Adipocyte (in vitro differentiated cells): ENCODE measurements around the gene CRTC2.

Experiments used
- DNase-seq: peaks from one replicate; pipeline ENCODE4 v3.0.0-alpha.2; 2015; ENCODE audit warnings: low read depth
- H3K27me3 ChIP-seq: replicated peaks from 2 replicates; pipeline ENCODE4 v1.7.0; 2013; ENCODE audit warnings: mild to moderate bottlenecking, low read length, moderate library complexity; ENCODE audit not compliant: control insufficient read depth, insufficient read depth
- H3K36me3 ChIP-seq: 2 replicates; pipeline ENCODE4 v1.7.0; 2013; ENCODE audit warnings: low read length, mild to moderate bottlenecking, moderate library complexity; ENCODE audit not compliant: control insufficient read depth, insufficient read depth, severe bottlenecking
- H3K4me1 ChIP-seq: 2 replicates; pipeline ENCODE4 v1.7.0; 2013; ENCODE audit warnings: mild to moderate bottlenecking, low read length, moderate library complexity; ENCODE audit not compliant: control insufficient read depth, insufficient read depth
- H3K4me3 ChIP-seq: 2 replicates; pipeline ENCODE4 v1.7.0; 2013; ENCODE audit warnings: mild to moderate bottlenecking, low read length, moderate library complexity
- H3K9ac ChIP-seq: 2 replicates; pipeline ENCODE4 v1.7.0; 2013; ENCODE audit warnings: mild to moderate bottlenecking, low read length, moderate library complexity
- H3K9me3 ChIP-seq: 2 replicates; pipeline ENCODE4 v1.7.0; 2013; ENCODE audit warnings: mild to moderate bottlenecking, low read length, moderate library complexity; ENCODE audit not compliant: control insufficient read depth

The CRTC2 gene

DNA sequence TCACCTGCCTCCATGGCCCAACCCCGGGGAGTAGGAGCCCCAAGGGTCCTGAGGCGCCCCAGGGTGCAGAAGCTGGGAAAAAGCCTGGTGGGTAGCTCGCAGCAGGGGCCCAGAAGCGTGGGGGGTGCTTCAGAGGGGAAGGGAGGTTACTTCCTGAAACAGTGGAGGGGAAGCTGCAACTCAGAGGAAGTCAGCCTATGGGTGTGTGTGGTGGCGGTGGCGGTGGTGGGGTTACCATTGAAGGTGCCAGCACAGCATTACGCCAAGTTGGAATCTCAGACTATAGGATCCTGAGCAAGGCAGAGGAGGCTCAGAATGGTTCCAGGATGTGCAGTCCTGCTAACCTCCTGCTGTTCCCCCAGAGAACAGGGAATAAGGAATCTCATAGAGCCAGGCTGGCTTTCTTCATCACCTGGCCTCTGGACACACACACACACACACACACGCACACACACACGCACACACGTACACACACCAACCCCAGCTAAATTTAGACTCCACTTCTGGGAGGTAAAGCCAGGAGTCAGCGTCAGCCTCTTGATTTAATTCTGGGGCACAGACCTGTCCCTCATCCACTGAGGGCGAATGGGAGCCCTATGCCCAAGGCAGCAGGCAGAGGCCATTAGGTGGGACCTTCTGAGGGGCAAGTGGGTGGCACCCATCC is 13.1 kb downstream of the CRTC2 start:
- peaks cover 38% of the 10 kb centered on the region for H3K36me3 ChIP-seq
- H3K4me3 ChIP-seq: peak overlapping the region; percentile 84
- H3K27me3 ChIP-seq: no peaks in the 10 kb centered on the region
- H3K9ac ChIP-seq: peak overlapping the region; percentile 88
- no peaks in the 10 kb centered on the region for H3K9me3 ChIP-seq
- H3K4me1 ChIP-seq: peaks cover 22% of the 10 kb centered on the region
- peak; percentile 47 for DNase-seq

DNA sequence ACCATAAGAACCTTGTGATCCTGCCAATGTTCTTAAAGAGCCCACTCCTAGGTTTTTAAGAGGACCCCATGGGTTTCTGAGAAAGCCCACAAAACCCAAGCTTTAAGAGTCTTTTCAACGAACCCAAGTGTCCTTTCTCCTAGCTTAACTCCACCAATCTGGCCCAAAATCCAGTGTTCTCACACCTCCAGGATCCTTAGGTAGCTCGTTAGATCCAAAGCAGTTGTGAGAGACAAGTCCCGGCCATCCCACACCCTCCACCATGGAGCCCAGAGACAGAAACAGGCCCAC is 13.6 kb downstream of the CRTC2 start:
- Histone ChIP-seq H3K4me3 (peak overlapping the region; percentile 84), H3K36me3 (peaks cover 39% of the 10 kb centered on the region)
- no peak for DNase-seq

DNA sequence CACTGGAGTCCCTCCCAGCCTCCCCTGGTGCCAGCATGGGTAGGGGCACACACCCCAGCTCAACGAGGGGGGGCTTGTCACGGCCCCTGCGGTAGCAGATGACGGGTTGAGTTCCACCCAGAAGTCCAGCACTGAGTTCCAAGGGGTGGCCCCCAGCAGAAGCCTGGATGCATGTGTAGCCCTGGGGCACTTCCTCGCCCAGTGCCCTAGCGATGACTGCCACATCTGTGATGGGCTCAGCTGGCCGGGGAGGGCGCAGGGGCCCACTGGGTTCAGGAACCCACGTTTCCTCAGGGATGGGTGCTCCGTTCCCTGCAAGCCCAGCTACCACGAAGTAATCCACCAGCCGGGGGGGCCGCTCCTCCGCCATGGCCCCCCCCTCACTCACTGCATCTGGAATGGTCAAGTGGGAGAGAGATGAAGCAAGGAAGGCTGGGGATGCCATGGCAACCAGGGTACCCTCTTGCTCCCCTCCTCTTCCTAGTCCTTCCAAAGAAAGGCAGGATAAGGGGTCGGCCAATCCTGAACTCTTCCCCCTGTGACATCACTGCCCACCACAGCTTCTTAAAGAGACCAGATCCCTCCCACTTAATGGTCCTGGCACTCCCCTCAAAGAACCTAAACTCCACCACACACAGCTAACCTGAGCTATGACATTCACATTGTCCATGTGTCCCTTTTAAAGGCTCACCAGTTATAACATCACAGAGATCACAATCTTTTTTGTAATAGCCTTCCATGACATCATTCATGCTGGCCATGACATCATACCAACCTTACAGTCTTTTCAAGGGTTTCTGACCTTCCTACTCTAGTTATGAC is 14.2 kb downstream of the CRTC2 start:
- Histone ChIP-seq H3K36me3 (peaks cover 40% of the 10 kb centered on the region), H3K4me3 (no peak overlapping the region), H3K9ac (no peak overlapping the region), H3K27me3 (no peaks in the 10 kb centered on the region), H3K4me1 (peaks cover 22% of the 10 kb centered on the region), H3K9me3 (no peaks in the 10 kb centered on the region)
- DNase-seq: peak; percentile 8

More for the DNA sequence above, 13.6 kb downstream of the CRTC2 start:
- H3K9ac ChIP-seq: peak overlapping the region; percentile 88
- H3K27me3 ChIP-seq: no peaks in the 10 kb centered on the region
- H3K4me1 ChIP-seq: peaks cover 22% of the 10 kb centered on the region
- no peaks in the 10 kb centered on the region for H3K9me3 ChIP-seq

DNA sequence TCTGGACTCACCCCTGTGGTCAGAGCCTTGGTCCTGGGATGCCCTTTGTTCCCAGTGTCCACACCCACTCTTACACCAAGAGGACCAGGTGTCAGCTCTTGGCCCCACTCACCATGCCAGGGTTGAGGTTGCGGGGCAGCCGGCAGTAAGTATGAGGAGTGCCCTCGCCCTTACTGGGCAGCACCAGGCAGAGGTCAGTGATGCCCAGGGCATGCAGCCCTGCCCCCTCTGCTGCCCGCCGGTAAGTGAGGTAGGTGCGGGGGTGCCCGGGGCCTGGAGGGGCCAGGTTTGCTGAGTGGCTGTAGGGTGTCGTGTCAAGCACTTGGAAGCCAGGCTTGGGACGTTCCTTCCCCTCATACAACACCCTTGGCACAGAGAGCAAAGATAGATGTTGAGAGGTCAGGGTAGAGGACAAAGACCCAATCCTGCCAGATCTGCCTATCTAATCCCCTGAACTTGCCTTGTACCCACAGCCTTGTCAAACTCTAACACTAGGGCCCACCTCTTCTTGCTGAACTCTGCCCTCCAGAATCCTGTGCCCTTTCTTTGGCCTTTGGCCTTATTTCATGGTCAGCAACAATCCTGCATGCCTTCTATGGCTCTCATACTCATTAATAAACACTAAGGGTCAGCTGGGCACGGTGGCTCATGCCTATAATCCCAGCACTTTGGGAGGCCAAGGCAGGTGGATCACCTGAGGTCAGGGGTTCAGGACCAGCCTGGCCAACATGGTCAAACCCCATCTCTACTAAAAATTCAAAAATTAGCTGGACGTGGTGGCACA is 15.5 kb downstream of the CRTC2 start:
- no peak overlapping the region for H3K4me3 ChIP-seq
- H3K9me3 ChIP-seq: no peaks in the 10 kb centered on the region
- no peak overlapping the region for H3K9ac ChIP-seq
- H3K36me3 ChIP-seq: peaks cover 27% of the 10 kb centered on the region
- DNase-seq: no peak
- H3K27me3 ChIP-seq: no peaks in the 10 kb centered on the region
- peaks cover 22% of the 10 kb centered on the region for H3K4me1 ChIP-seq

DNA sequence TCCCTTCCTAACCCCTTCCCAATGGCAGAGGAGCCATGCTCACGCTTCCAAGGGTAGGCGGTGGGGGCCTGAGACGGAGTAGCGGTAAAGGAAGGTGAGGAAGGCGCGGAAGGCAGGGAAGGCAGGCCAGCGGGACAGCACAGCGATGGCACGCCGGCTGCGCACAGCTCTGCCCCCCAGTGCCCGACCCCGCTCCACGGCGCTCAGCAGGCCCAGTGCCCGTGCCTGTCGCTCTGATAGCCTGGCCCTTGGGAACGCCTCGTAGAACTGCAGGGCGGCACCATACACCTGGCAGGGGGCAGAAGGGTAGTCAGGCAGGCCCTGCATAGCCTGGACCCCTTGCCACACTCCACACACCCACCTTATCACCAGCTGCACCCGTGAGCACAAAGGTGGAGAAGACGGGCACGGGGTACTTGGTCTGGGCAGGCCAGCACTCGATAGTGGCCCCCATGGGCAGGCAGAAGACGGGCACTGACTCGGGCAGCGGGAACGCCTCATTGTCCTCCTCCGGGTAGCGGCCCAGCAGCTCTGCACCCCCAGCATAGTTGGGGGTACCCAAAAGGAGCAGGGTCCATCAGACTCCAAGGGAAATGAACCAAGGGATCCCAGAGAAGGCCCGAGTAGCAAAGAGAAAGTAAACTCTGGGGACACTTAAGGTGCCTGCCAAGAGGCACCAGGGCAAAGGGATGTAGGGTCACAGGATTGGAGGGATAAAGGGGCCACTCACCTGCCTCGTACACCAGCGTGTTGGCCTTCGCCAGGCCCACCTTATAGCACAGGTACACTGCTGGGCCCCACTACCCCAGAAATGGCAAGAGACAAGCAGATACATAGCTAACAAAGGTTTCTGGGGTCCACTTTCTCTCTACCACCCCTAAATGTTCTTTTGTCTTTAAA is 16.3 kb downstream of the CRTC2 start:
- DNase-seq: no peak
- Histone ChIP-seq H3K4me3 (no peak overlapping the region), H3K4me1 (peaks cover 20% of the 10 kb centered on the region), H3K9me3 (no peaks in the 10 kb centered on the region), H3K9ac (no peak overlapping the region), H3K27me3 (no peaks in the 10 kb centered on the region), H3K36me3 (peaks cover 32% of the 10 kb centered on the region)

DNA sequence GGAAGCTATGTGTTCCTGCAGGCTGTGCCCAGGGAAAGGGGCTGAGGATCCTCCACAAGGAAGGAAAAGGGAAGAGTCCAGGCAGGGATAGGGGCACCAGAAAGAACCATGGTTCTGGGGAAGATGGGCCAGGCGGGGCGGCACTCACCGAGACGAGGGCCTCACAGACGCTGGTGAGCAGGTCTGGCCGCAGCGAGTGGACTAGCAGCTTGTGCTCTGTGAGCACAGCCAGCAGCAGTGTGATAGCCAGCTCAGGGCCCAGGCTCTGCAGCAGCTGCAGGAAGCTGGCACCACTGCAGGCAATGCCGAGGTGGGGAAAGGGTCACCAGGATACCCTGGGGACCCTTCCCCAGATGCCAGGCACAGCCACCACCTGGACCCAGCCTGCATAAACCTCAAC is 17.7 kb downstream of the CRTC2 start:
- no peaks in the 10 kb centered on the region for H3K9me3 ChIP-seq
- DNase-seq: no peak
- no peak overlapping the region for H3K9ac ChIP-seq
- H3K27me3 ChIP-seq: no peaks in the 10 kb centered on the region
- no peak overlapping the region for H3K4me3 ChIP-seq
- H3K4me1 ChIP-seq: peaks cover 16% of the 10 kb centered on the region
- H3K36me3 ChIP-seq: peaks cover 44% of the 10 kb centered on the region

DNA sequence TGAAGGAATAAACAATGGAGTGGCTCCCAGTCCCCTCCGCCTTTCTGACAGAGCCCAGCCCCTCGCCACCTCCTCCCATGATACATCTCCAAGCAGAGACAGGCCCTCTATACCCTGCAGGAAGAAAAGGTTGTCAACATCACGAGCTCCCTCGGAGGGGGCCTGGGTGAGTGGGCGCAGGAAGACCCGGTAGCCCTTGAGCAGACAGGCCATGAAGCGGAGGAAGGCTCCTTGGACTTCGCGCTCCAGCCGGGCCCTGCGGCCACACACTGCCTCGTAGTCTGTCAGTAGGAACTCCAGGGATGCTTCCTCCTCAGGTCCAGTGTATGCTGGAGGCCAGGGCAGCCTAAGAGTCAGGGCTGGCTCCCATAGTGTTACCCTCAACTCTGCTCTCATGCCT is 18.9 kb downstream of the CRTC2 start:
- H3K36me3 ChIP-seq: peaks cover 54% of the 10 kb centered on the region

DNA sequence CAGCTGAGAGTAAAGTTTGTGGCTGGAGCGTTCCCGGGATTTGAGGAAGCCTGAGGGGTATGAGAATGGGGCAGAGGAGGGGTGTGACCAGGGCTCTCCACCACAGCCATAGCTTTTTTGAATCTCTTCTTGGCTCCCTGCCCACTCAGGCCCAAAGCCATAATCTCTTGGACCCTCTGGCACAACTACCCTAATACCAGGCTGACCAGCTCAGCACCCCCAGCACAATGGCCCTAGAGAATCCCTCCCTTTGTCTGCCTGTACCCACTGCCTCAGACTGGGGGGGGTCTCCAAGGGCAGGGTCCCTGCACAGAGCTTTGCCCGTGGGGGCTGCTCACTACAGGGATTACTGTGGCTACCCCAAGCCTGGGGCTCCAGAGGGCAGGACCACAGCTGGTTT is 19.4 kb downstream of the CRTC2 start:
- DNase-seq: no peak
- no peaks in the 10 kb centered on the region for H3K9me3 ChIP-seq

More for the DNA sequence above, 18.9 kb downstream of the CRTC2 start:
- no peak for DNase-seq
- H3K9me3 ChIP-seq: no peaks in the 10 kb centered on the region
- H3K27me3 ChIP-seq: no peaks in the 10 kb centered on the region
- no peak overlapping the region for H3K9ac ChIP-seq
- peaks cover 6% of the 10 kb centered on the region for H3K4me1 ChIP-seq
- H3K4me3 ChIP-seq: no peak overlapping the region

DNA sequence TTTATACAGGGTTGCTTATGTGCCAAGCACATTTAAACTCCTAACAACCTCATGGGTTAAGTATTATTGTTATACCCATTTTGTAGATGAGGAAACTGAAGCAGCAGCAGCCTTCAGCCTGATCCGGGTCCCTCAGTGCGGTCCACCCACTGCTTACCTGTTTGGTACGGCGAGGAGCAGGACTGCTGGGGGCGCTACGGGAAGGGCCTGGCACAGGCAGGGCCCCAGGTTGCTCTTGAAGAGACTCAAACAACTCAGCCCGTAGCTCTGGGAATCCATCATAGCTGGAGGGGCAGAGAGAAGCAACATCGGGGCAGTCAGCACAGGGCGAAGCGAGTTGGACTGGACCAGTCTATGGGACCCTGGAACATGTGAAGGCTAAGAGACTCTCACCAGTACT is 21.1 kb downstream of the CRTC2 start:
- no peaks in the 10 kb centered on the region for H3K4me1 ChIP-seq
- H3K4me3 ChIP-seq: no peak overlapping the region
- no peak overlapping the region for H3K9ac ChIP-seq
- DNase-seq: no peak
- no peaks in the 10 kb centered on the region for H3K9me3 ChIP-seq
- no peaks in the 10 kb centered on the region for H3K27me3 ChIP-seq
- peaks cover 70% of the 10 kb centered on the region for H3K36me3 ChIP-seq

More for the DNA sequence above, 19.4 kb downstream of the CRTC2 start:
- H3K27me3 ChIP-seq: no peaks in the 10 kb centered on the region
- H3K36me3 ChIP-seq: peaks cover 59% of the 10 kb centered on the region
- H3K4me1 ChIP-seq: peaks cover 6% of the 10 kb centered on the region
- no peak overlapping the region for H3K4me3 ChIP-seq
- H3K9ac ChIP-seq: no peak overlapping the region

DNA sequence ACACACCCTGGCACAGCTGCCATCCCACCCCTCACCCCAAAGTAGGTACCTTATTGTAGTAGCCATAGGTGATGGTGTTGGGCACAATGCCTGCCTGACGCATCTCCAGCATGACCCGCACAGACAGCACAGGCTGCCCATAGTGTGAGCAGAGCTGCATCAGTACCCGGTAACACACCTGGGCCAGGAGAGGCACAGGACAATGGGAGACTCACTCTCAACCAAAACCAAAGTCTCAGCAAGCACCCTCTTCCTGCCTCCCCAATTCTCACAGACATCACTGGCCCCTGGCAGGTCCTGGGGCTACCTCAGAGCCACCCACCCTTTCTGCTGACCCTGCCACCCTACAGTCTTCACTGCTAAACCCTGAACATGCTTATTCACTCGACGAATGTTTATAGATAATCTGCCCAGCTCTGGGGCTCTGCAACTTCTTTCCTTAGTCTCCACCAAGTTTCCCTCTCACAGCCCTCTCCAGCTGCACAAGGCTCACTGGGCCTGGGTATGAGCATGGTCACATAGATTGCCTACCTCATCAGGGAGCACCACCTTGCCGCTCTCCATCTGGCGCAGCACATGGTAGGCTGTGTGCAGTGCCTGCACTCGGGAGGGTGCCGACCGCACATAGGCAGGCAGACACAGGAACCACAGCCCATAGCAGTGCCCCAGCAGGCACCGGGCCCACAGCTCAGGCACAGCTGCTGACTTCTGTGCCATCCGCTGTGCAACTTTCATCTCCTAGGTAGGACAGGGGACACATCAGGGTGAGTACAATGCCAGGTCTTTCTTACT is 22.2 kb downstream of the CRTC2 start:
- Histone ChIP-seq H3K36me3 (peaks cover 69% of the 10 kb centered on the region), H3K9me3 (no peaks in the 10 kb centered on the region), H3K9ac (no peak overlapping the region), H3K27me3 (no peaks in the 10 kb centered on the region), H3K4me3 (no peak overlapping the region), H3K4me1 (no peaks in the 10 kb centered on the region)
- no peak for DNase-seq
